Measurements from ENCODE around the gene WARS2.

GRCh38 chr1:119000371-119001180 lies 139.9 kb downstream of the WARS2 start:
- no peak for TF ChIP-seq CTCF (IDR thresholded peaks at IDR 0.05; ENCODE audit: low read length)
- no peak for TF ChIP-seq EZH2 (IDR thresholded peaks at IDR 0.05; ENCODE audit: borderline replicate concordance, low read length)

Measured in OCI-LY1 (cell line).